NCI-H1694 treated with DMSO at 0.1 percent for 48 hours (cell line): Measurements from ENCODE around the gene F7.
"Not testable (repeated sequence)": the region's sequence is repeated elsewhere in the genome, so short reads cannot be mapped to it uniquely, and the experiment has no call there.

Experiments
- DNase-seq: peaks from one replicate; lab custom pipeline; 2025; lab: John Stamatoyannopoulos, UW

F7 gene

DNA sequence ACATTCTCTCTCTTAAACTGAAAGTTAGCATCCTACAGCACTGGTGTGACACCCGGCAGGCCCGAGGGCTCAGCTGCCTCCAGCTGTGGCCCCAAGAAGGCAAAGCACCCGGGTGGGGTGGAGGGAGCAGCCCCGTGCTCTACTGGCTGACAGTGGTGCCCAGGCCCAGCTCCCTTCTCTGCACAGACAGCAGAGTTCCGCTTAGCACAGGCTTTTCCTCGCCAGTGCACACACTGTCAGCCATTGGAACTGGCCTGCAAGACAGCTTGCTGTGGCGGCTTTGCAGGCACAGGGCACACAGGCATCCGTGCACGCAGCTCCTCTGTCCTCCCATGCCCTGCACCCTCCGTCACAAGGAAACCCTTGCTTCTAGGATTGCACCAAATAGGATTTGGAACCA is 3.3 kb upstream of the F7 start:
- DNase-seq = not testable (repeated sequence)

DNA sequence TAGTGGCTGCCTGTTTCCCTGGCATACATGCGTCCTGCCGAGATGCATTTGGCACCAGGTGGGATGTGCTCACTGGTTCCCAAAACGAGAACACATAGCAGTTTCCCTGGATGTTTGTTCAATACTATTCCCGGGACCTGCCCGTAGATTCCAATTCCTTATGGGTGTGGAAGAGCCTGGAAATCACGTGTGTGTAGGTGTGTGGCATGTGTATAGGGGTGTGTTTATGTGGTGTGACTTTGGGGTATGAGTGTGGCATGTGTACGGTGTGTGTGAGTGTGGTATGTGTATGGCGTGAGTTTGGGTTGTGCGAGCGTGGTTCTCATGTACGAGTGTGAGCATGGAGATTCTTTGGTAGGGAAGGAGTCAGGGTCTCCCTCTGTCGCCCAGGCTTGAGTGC is 2.9 kb upstream of the F7 start:
- no peak for DNase-seq

DNA sequence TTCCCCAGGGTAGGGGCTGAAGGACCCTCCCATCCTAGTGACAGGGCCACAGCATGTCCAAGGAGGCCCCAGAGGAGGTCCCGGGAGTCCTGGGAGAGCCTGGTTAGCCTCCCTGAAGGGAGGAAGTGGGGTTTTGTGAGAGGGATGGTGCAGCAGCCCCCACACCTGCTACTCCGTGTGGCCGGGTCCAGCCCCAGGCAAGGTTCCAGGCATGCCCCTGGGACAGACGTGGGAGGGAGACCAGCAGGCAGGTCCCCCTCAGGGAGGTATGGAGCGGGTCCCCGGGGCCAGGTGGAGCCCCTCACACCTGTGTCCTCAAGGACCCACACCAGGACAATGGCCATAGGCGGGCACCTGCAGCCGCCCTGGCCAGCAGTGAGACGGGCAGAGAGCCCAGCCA is 1.9 kb upstream of the F7 start:
- DNase-seq = no peak

DNA sequence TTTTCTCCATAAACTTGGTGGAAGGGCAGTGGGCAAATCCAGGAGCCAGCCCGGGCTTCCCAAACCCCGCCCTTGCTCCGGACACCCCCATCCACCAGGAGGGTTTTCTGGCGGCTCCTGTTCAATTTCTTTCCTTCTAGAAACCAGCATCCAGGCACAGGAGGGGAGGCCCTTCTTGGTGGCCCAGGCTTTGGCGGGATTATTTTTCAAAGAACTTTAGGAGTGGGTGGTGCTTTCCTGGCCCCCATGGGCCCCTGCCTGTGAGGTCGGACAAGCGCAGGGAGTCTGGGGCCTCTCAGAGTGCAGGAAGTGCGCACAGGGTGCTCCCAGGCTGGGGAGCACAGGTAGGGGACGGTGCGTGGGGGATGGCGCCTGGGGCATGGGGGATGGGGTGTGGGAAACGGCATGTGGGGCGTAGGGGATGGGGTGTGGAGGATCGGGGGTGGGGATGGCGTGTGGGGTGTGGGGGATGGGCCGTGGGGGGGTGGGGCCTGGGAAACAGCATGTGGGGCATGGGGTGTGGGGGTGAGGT is 396 bp downstream of the F7 start:
- DNase-seq = no peak

DNA sequence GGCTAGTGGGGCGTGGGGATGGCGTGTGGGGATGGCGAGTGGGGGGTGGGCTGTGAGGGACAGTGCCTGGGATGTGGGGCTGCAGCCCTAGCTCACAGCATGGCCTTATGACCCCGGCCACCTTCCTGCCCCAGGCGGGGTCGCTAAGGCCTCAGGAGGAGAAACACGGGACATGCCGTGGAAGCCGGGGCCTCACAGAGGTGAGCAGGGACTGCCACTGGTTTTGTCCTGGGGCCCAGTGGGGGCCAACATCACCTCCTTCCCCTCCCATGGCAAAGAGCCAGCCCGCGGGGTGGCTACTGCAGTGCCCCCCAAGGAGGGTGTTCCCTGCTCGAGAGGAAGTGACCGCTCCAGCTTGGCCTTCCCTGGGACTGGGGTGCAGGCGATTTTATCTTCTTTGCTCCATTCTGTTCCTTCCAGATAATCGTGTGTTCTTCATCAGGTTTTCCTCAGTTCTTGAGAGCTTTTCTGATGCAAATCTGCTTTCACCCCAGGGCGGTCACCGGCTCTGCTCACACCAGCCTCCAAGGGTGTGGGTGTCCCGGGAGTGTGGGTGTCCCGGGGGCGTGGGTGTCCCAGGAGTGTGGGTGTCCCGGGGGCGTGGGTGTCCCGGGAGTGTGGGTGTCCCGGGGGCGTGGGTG is 1.2 kb downstream of the F7 start:
- no peak for DNase-seq

DNA sequence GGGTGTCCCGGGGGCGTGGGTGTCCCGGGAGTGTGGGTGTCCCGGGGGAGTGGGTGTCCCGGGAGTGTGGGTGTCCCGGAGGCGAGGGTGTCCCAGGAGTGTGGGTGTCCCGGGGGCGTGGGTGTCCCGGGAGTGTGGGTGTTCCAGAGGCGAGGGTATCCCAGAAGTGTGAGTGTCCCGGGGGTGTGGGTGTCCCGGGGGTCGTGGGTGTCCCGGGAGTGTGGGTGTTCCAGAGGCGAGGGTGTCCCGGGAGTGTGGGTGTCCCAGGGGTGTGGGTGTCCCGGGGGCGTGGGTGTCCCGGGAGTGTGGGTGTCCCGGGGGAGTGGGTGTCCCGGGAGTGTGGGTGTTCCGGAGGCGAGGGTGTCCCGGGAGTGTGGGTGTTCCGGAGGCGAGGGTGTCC is 2.9 kb downstream of the F7 start:
- DNase-seq = not testable (repeated sequence)

DNA sequence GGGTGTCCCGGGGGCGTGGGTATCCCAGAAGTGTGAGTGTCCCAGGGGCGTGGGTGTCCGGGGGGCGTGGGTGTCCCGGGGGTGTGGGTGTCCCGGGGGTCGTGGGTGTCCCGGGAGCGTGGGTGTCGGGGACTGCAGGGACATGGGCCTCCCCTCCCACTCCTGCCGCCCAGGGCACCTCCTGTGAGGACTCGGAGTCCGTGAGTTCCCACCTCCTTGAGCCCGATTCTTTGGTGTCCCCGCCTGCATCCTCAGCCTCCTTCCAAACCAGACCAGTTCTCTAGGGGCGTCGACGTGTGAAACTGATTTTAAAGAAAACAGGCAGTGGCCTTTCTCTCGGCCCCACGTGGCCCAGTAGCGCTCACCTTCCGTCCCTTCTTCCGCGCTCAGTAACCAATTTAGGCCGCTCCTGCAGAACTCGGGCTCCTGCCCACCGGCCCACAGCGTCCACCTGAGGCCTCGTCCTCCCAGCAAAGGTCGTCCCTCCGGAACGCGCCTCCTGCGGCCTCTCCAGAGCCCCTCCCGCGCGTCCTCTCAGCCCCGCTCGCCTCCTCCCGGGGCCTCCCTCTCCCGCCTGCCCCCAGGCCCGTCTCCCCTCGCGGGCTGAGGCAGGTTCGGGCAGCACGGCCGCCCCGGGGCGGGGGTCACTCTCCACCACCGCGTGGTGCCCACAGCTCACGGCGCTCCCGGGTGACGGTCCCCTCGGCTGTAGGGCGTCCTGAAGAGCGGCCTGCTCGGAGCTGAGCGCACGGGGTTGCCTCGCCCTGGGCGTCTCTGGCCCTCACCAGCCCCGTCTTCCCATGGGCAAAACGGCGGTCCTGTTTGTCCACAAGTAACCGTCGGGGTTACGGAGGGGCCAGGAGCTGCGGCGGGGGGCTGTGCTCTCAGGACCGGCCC is 3.8 kb downstream of the F7 start:
- no peak for DNase-seq

DNA sequence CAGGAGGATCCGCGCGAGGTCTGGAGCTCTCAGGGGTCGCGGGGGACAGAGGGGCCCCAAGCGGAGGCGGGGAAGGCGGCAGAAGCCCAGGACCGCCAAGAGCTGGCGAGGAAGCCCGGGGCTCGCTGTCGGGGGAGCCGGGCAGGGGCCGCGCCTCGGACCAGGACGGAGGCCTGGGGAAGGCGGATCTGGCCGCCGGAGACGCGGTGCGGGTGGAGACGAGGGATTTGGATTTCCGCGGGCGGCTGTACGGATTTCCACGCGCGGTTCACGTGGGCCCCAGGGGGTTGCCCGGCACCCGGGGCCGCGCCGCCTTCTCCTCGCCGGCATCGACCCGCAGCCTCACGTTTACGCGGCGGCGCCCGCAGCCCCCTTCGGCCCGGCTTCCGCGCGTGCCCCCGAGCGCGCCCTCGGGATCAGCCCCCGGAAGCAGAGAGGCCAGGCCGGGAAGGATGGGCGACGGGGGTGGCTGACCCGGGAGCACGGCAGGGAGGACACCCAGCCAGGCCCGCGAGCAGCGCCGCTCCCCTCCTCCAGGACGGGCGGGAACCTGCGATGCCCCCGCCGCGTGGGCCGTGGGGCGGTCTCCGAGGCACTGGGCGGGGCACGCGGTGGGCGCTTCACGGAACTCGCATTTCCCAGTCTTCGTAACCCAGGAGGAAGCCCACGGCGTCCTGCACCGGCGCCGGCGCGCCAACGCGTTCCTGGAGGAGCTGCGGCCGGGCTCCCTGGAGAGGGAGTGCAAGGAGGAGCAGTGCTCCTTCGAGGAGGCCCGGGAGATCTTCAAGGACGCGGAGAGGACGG is 4.7 kb downstream of the F7 start:
- no peak for DNase-seq

DNA sequence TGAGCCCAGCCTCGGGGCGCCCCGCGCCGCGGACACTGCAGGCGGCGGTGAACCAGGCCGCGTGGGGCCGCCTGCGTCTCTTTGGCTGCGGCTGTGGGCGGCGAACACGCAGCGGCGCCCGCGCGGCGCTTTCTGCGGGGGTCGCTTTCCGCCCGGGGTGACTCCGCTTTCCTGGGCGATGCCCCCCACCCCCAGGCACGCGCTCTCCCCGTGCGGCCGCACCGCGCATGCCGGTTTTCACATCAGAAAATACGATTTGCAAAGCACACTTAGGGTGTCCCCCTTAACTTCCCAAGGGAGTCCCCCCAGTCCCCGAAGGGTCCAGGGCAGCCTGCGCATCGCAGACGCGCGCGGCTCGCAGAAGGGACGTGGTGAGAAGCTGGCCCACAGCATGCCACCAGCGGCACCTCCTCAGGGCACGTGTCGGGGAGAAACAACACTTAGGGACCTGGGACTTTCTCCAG is 5.3 kb downstream of the F7 start:
- no peak for DNase-seq

DNA sequence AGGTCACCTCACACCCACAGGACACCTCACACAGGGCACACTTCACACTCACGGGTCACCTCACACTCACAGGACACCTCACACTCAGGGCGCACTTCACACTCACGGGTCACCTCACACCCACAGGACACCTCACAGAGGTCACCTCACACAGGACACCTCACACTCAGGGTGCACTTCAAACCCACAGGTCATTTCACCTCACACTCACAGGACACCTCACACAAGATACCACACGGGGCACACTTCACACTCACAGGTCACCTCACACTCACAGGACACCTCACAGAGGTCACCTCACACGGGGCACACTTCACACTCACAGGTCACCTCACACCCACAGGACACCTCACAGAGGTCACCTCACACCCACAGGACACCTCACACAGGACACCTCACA is 6.2 kb downstream of the F7 start:
- not testable (repeated sequence) for DNase-seq

DNA sequence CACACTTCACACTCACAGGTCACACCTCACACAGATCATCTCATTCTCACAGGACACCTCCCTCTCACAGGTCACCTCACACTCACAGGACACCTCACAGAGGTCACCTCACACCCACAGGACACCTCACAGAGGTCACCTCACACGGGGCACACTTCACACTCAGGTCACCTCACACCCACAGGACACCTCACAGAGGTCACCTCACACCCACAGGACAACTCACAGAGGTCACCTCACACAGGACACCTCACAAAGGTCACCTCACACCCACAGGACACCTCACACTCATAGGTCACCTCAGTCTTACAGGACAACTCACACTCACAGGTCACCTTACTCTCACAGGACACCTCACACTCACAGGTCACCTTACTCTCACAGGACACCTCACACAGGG is 6.9 kb downstream of the F7 start:
- DNase-seq = not testable (repeated sequence)

DNA sequence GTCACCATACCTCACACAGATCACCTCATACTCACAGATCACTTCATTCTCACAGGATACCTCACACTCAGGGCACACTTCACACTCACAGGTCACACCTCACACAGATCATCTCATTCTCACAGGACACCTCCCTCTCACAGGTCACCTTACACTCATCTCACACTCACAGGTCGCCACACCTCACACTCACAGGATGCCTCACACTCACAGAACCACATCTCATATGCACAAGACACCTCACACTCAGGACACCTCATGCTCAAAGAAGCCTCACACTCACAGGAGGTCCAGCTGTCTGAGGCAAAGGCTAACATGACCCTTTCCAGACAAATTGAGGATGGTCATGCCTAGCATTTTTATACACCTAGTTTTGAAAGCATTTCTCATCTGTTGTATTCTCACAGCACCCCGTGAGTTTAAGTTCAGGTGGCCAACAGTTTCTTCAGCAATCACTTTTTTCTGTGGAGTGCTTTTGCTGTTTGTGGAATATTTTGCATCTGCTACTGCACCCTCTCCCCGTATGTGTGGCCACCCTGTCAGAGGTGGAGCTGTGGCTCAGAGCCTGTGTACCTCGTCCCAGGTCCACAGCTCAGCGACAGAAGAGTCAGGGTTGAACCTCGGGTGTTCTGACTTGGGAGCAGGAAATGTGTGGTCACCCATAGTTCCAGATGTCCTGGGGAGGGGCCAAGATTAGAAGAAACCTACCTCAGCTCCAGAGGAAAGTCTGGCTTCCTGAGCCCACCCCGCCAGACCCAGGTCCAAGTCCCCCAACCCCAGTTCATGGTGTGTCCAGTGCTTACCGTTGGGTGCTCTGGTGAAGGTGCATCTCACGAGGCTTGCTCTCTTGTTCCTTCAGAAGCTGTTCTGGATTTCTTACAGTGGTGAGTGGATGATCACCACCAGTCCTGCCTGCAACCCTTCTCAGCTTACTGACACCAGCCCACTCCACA is 7.6 kb downstream of the F7 start:
- no peak for DNase-seq

DNA sequence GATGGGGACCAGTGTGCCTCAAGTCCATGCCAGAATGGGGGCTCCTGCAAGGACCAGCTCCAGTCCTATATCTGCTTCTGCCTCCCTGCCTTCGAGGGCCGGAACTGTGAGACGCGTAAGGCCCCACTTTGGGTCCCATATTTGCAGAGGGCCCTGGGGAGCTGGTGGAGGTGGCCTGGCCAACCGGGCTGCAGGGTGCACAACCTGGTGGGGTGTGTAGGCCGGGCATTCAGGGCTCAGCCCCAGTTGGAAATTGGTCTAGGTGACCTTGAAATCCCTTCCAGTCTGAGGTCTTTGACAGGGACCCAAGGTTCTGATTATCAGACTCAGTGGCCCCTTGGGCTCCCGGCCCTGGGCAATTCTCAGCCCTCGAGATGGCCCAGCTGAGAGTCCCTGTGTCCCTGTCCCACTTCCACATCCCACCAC is 8.3 kb downstream of the F7 start:
- DNase-seq = no peak

DNA sequence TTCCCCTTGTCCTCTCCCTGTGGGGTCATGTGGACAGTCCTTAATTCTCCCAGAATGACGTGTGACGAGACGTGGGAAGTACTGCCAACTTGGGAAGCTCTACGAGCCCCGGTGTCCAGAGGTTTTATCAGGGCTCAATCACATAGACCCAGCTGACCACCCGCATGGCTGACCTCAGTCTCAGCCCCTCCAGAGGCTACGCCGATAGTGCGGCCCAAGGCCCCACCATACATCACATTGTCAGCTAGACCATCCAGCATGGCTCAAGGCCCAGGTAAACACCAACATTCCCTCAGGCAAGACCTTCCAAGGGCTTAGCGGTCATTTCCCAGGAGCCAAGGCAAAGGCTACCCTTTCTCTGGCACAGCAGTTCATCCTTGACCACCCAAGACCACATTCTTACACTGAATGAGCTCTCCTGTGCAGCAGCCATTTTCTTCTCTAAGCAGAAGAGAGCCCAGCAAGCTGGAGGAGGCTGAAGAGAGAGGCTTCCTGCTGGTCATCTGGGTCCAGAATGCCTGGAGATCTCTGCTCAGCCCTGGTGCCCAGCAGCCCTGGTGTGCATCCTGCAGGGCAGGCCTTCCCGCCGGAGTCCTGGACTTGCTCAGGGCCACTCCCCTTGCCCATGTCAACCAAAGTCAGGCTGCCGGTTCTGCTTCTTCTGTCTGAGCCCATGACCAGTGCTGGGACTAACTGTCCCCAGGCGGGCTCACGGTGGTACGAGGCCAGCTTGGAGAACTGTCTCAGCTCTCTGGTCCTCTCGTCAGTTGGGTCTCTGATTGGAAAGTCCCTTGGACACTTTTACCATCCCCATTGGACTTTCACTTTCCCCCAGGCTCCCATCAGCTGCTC is 9.1 kb downstream of the F7 start:
- DNase-seq = no peak

DNA sequence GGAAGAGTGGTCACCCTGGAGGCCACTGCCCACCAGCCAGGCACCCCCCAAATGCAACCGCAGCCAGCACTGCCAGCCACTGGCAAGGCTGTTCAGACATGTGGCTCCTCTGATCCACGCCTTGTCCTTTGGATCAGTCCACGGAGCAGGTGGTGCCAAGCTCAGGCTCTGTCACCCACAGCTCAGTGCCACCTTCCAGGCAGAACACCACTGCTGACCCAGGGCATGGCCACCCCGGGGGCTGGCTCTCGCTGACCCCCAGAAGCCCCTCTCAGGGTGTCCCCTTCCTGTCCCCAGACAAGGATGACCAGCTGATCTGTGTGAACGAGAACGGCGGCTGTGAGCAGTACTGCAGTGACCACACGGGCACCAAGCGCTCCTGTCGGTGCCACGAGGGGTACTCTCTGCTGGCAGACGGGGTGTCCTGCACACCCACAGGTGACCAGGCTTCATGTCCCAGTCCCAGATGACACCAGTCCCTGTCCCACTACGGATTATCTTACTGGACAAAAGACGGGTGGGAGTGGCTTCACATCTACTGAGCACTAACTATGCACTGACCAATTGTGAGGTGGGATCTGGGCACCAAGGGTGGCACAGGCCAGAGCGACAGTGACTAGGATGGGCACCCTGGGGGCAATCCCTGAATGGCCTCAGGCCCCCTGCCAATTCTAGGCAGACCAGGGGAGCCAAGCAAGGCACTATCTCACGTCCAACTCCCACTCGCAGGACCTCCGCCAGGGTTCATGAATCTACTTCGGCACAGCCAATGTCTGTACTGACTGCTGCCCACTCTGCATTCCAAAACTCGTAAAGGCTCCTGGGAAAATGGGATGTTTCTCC is 10.0 kb downstream of the F7 start:
- DNase-seq = no peak

DNA sequence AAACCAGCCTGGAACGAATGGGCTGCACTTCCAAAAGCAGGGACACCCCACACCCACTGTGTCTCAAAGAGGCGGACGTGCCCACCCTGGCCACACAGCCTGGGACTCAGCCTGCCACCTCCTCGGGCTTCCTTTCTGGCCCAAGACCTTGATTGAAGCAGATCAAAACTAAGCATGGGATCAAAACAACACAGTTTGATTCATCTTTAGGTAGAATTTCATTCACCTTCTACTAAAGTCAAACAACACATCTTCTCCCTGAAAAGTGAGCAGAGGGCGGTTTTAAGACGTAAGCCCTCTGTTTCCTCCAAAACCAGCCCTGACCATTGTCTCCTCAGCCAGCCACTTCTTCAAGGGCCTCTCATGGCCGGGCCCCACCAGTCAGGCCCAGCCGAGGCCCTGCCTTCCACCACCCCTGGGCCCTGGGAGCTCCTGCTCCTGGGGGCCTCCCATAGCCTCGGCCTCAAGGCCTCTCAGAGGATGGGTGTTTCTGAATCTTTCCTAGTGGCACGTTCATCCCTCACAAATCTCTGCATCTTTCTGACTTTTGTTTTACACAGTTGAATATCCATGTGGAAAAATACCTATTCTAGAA is 10.7 kb downstream of the F7 start:
- DNase-seq = no peak

DNA sequence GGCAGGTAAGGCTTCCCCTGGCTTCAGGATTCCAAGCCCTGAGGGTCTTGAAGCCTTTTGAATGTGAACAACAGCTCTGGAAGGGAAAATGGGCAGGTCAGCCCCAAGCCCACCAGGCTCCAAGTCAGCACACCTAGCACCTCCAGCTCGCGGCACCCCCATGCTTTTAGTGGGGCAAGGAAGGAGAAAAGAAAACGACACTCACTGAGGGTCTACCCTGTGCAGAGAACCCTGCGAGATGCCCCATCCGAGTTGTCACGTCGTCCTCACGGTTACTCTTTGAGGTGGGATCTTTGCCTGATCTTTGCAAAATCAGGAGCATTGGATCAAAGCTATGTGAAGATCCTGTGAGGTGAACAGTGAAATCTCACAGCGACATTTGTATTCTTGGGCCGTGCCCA is 11.3 kb downstream of the F7 start:
- no peak for DNase-seq

DNA sequence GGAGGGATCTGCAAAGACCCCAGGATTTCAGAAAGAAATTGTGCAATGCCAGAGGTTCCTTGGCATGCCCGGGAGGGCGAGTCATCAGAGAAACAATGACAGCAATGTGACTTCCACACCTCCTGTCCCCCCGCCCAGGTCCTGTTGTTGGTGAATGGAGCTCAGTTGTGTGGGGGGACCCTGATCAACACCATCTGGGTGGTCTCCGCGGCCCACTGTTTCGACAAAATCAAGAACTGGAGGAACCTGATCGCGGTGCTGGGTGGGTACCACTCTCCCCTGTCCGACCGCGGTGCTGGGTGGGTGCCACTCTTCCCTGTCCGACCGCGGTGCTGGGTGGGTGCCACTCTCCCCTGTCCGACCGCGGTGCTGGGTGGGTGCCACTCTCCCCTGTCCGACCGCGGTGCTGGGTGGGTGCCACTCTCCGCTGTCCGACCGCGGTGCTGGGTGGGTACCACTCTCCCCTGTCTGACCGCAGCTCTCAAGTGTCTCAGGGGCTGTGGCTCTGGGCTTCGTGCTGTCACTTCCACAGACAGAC is 11.8 kb downstream of the F7 start:
- DNase-seq = no peak

DNA sequence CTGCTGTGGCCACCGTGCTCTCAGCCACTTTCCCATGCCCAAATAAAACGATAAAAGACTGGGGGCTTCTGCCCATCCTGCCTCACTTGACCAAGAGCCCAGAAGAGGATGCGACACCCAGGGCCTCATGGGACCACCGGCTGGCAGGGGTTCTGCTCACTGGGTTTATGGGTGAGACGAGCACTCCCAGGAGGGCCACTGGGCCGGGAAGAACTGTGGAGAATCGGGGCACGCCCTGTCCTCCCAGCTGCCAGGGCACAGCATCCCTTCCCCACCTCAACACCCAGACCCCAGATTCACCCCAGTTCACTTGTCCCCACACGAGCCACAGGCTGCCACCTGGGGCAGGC is 12.3 kb downstream of the F7 start:
- no peak for DNase-seq
